Keratinocyte (primary cell): ENCODE data around the gene SELENOT. TPM values are rescaled to one million over a fixed set of nuclear protein-coding genes. Genes with fewer than 3 reads are reported as not detected.

Source experiments
- DNase-seq: peaks from one replicate; pipeline ENCODE4 v3.0.0-alpha.2; 2011; ENCODE audit warnings: low read depth, missing footprints, low spot score
- FAIRE-seq: peaks from 2 replicates; lab custom pipeline; 2011; peaks lifted over from hg19 to GRCh38; lab: Jason Lieb, UNC
- H2AFZ ChIP-seq: 2 replicates; pipeline ENCODE4 v1.6.0; 2012; ENCODE audit warnings: low read length, control low read depth, inconsistent platforms; ENCODE audit not compliant: control insufficient read depth
- H3K27ac ChIP-seq: 2 replicates; pipeline ENCODE4 v1.5.1; 2011; ENCODE audit warnings: low read length; ENCODE audit not compliant: control insufficient read depth, insufficient read depth
- H3K27me3 ChIP-seq: 3 replicates; pipeline ENCODE4 v1.6.0; 2011; ENCODE audit warnings: low read length; ENCODE audit not compliant: control insufficient read depth, insufficient read depth; ENCODE audit errors: extremely low read depth
- H3K36me3 ChIP-seq, 2 experiments: 2 replicates in 1 of 2; 3 replicates in 1 of 2; pipeline ENCODE4 v1.5.1; 2011; ENCODE audit warnings: low read length in 2 of 2, mild to moderate bottlenecking in 1 of 2; ENCODE audit not compliant: control insufficient read depth in 2 of 2, insufficient read depth in 2 of 2; ENCODE audit errors: extremely low read depth in 1 of 2
- H3K4me1 ChIP-seq: 3 replicates; pipeline ENCODE4 v1.5.1; 2011; ENCODE audit warnings: low read length; ENCODE audit not compliant: control insufficient read depth, insufficient read depth; ENCODE audit errors: extremely low read depth
- H3K4me2 ChIP-seq: 3 replicates; pipeline ENCODE4 v1.6.0; 2011; ENCODE audit warnings: low read depth, low read length; ENCODE audit not compliant: control insufficient read depth, insufficient read depth; ENCODE audit errors: extremely low read depth
- H3K4me3 ChIP-seq, 3 experiments: fragments of 200-600 bp in 1 of 3; sonication (generic) in 1 of 3; 2 replicates in 2 of 3; 3 replicates in 1 of 3; pipeline ENCODE4 v1.5.1; 2011 to 2016; ENCODE audit warnings: low read length in 3 of 3, mild to moderate bottlenecking in 3 of 3, control low read depth in 2 of 3, inconsistent platforms in 1 of 3, low read depth in 1 of 3, mixed read lengths in 1 of 3, mixed run types in 1 of 3, moderate library complexity in 1 of 3; ENCODE audit not compliant: control insufficient read depth in 2 of 3, insufficient read depth in 2 of 3; ENCODE audit errors: extremely low read depth in 1 of 3
- H3K79me2 ChIP-seq: 2 replicates; pipeline ENCODE4 v1.6.0; 2012; ENCODE audit warnings: low read length; ENCODE audit not compliant: control insufficient read depth, insufficient read depth
- H3K9ac ChIP-seq: 3 replicates; pipeline ENCODE4 v1.6.0; 2011; ENCODE audit warnings: low read length; ENCODE audit not compliant: control insufficient read depth, insufficient read depth; ENCODE audit errors: extremely low read depth
- H3K9me1 ChIP-seq: 3 replicates; pipeline ENCODE4 v1.6.0; 2011; ENCODE audit warnings: low read length; ENCODE audit not compliant: control insufficient read depth, insufficient read depth; ENCODE audit errors: extremely low read depth
- H3K9me3 ChIP-seq: 2 replicates; pipeline ENCODE4 v1.5.1; 2012; ENCODE audit warnings: low read depth, low read length; ENCODE audit not compliant: control insufficient read depth
- H4K20me1 ChIP-seq: 3 replicates; pipeline ENCODE4 v1.6.0; 2011; ENCODE audit warnings: low read length; ENCODE audit not compliant: control insufficient read depth, insufficient read depth; ENCODE audit errors: extremely low read depth
- EZH2 ChIP-seq: IDR thresholded peaks from one replicate; pipeline ENCODE4 v1.6.1; 2012; ENCODE audit warnings: inconsistent platforms, mild to moderate bottlenecking, low read length, moderate library complexity
- dilution Hi-C: fragments of 300-500 bp; cut with MboI; formaldehyde crosslinking; loops from one replicate; pipeline ENCODE4 v1.7.0; 2020; ENCODE audit warnings: low sequenced_read_pairs; ENCODE audit not compliant: extremely low pct_ligation_motif_present
- polyA plus RNA-seq, 5 experiments: library from polyadenylated mRNA; depleted of rRNA in 3 of 5; stranded (reverse) in 3 of 5; stranded (forward) in 1 of 5; unstranded in 1 of 5; fragments of >200 nt; gene quantifications; 1 replicate in 1 of 5; 2 replicates in 3 of 5; 3 replicates in 1 of 5; pipeline versions ENCODE4 v1.2.1 to v1.2.3, GENCODE V29; 2011 to 2012; ENCODE audit warnings: missing spikeins in 2 of 5, low read depth in 1 of 5, low replicate concordance in 1 of 5
- TF ChIP-seq, protein P1 (sequence below), 3 experiments: IDR thresholded peaks in 1 of 3; conservative IDR thresholded peaks in 1 of 3; optimal IDR thresholded peaks in 1 of 3; 2 replicates in 2 of 3; 3 replicates in 1 of 3; pipeline versions ENCODE3 to v1.5.1; 2011; ENCODE audit warnings: low read length in 3 of 3, mild to moderate bottlenecking in 3 of 3, moderate library complexity in 2 of 3, control low read depth in 1 of 3, inconsistent platforms in 1 of 3; ENCODE audit not compliant: insufficient read depth in 2 of 3; ENCODE audit errors: extremely low read depth in 1 of 3

The SELENOT gene
- polyA plus RNA-seq, 1 donor (not counting 4 experiments of a cell fraction or from before 2014, with no cell fraction given) = 597 TPM

DNA sequence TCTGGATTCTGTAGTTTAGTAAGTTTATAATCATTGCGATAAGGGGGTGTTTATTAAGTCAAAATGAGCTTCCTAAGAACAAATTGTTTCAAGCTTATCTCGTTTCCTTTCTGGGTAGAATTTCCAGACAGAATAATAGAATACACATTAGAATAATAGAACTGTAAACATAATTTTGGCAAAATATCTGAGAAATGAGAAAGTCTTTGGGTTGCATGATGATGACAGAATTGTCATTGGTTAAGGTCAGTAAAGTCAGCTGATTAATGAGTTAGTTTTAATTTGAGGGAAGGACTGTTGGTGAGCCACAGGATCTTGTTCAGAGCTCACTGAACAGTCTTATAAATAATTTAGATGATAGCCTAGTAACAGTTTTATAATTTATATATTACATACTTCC, 46.3 kb upstream of the SELENOT start:
- H3K4me3 ChIP-seq = no peak overlapping the region
- no peaks in the 10 kb centered on the region for H3K4me1 ChIP-seq
- H2AFZ ChIP-seq = no peak overlapping the region
- no peak for DNase-seq
- no peaks in the 10 kb centered on the region for H3K9me1 ChIP-seq
- H3K9me3 ChIP-seq = no peaks in the 10 kb centered on the region
- TF ChIP-seq EZH2 = no peak
- TF ChIP-seq, protein P1, sequence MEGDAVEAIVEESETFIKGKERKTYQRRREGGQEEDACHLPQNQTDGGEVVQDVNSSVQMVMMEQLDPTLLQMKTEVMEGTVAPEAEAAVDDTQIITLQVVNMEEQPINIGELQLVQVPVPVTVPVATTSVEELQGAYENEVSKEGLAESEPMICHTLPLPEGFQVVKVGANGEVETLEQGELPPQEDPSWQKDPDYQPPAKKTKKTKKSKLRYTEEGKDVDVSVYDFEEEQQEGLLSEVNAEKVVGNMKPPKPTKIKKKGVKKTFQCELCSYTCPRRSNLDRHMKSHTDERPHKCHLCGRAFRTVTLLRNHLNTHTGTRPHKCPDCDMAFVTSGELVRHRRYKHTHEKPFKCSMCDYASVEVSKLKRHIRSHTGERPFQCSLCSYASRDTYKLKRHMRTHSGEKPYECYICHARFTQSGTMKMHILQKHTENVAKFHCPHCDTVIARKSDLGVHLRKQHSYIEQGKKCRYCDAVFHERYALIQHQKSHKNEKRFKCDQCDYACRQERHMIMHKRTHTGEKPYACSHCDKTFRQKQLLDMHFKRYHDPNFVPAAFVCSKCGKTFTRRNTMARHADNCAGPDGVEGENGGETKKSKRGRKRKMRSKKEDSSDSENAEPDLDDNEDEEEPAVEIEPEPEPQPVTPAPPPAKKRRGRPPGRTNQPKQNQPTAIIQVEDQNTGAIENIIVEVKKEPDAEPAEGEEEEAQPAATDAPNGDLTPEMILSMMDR (optimal IDR thresholded peaks at IDR 0.05 in 1 of 3, IDR thresholded peaks at IDR 0.05 in 1 of 3, conservative IDR thresholded peaks at IDR 0.05 in 1 of 3; ENCODE audit: extremely low read depth in 1 of 3, insufficient read depth in 2 of 3, low read length in 3 of 3) = no peak
- no peaks in the 10 kb centered on the region for H3K27me3 ChIP-seq
- H3K79me2 ChIP-seq = peaks cover 57% of the 10 kb centered on the region
- H3K27ac ChIP-seq = no peak overlapping the region
- H3K36me3 ChIP-seq = peaks cover 8 to 18% of the 10 kb centered on the region in 2 experiments
- dilution Hi-C loops = no loop called here
- H4K20me1 ChIP-seq = no peaks in the 10 kb centered on the region
- no peak for FAIRE-seq
- no peak overlapping the region for H3K9ac ChIP-seq
- H3K4me2 ChIP-seq = no peak overlapping the region

DNA sequence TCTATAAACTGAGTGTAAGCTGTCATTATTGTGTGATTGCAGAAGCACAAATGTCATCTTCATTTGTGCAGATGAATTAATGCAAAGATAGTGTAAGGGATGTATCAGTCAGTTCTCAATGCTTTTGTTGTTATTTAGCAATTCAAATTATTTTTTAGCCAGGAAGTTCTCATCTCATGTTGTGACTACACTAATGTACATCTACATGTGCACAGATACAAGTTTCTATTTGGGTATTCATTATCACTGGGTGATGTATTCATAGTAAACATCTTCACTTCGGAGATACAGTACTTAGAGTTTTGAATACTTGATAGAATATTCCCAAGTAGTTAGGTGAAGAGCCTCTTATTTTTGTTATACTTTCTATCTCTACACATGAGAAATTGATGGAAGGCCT, 45.4 kb upstream of the SELENOT start:
- no peaks in the 10 kb centered on the region for H3K27me3 ChIP-seq
- H3K4me2 ChIP-seq = no peak overlapping the region
- H3K4me1 ChIP-seq = no peaks in the 10 kb centered on the region
- H3K9me1 ChIP-seq = no peaks in the 10 kb centered on the region
- no peaks in the 10 kb centered on the region for H4K20me1 ChIP-seq
- FAIRE-seq (no peak), DNase-seq (no peak)
- no peak overlapping the region for H3K4me3 ChIP-seq
- H3K36me3 ChIP-seq = peaks cover 8 to 21% of the 10 kb centered on the region in 2 experiments
- H3K79me2 ChIP-seq = peaks cover 52% of the 10 kb centered on the region
- H2AFZ ChIP-seq = no peak overlapping the region
- dilution Hi-C loops = no loop called here
- no peak overlapping the region for H3K27ac ChIP-seq
- no peaks in the 10 kb centered on the region for H3K9me3 ChIP-seq
- TF ChIP-seq EZH2 = no peak
- TF ChIP-seq, protein P1 (optimal IDR thresholded peaks at IDR 0.05 in 1 of 3, IDR thresholded peaks at IDR 0.05 in 1 of 3, conservative IDR thresholded peaks at IDR 0.05 in 1 of 3; ENCODE audit: extremely low read depth in 1 of 3, insufficient read depth in 2 of 3, low read length in 3 of 3) = no peak
- no peak overlapping the region for H3K9ac ChIP-seq
